HFFc6 (cell line): ENCODE results near the gene DNAJC3. TPM values are rescaled to one million over a fixed set of nuclear protein-coding genes. Genes with fewer than 3 reads are reported as not detected.
"Not testable (repeated sequence)": the region's sequence is repeated elsewhere in the genome, so short reads cannot be mapped to it uniquely, and the experiment has no call there.

Source experiments
- DNase-seq: peaks from one replicate; pipeline ENCODE4 v3.0.0-alpha.2; 2018
- H3K27ac Mint-ChIP-seq: 2 replicates; pipeline ENCODE4 v1.8.0; 2020; ENCODE audit warnings: mild to moderate bottlenecking, mixed read lengths
- H3K27me3 Mint-ChIP-seq: 2 replicates; pipeline ENCODE4 v1.8.0; 2021; ENCODE audit warnings: mild to moderate bottlenecking, moderate library complexity, mixed read lengths; ENCODE audit not compliant: insufficient read depth
- H3K36me3 Mint-ChIP-seq: 2 replicates; pipeline ENCODE4 v1.8.0; 2021; ENCODE audit warnings: low read depth, mixed read lengths
- H3K4me1 Mint-ChIP-seq: 2 replicates; pipeline ENCODE4 v1.8.0; 2020; ENCODE audit warnings: low read depth, mixed read lengths
- H3K4me3 Mint-ChIP-seq: 2 replicates; pipeline ENCODE4 v1.8.0; 2020; ENCODE audit warnings: mild to moderate bottlenecking, moderate library complexity, mixed read lengths
- H3K9me3 Mint-ChIP-seq: 2 replicates; pipeline ENCODE4 v1.8.0; 2020; ENCODE audit warnings: mild to moderate bottlenecking, mixed read lengths
- total RNA-seq, 6 experiments: library from RNA; stranded (reverse); fragmentation: NEBNext Ultra II Directional; extraction: Animal tissue kit (Norgen Biotek cat#: 25700); gene quantifications; 2 replicates in 1 of 6; 3 replicates in 5 of 6; pipeline ENCODE4 v1.2.3, GENCODE V29; 2021
- TF ChIP-seq, protein P1 (sequence below): fragments of 200-600 bp; sonication (generic); IDR thresholded peaks from 2 replicates; pipeline ENCODE4 v1.5.0; 2021; ENCODE audit warnings: antibody characterized with exemption, mild to moderate bottlenecking

DNAJC3 gene
- total RNA-seq, 6 experiments from 2014 or later: 40.6 to 53.7 (median 48.4) TPM

DNA sequence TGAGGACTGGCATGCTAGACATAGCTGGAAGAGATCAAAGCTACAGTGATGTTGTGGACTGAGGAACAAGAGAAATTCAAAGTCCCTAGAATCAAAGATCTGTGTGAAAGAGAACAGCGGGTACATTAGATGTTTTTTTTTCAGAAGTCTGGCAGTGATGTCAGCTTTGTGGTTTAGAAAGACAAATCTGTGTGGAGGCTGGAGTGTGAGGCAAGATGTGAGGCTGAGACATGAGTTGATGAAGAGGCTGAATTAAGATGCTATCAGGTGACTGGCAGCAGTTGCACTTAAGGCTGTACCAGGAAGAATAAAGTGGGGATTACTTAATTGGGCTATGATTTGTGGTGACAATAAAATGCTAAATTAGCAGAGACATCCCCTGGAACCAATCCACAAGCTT, 46.5 kb downstream of the DNAJC3 start:
- DNase-seq: no peak
- Mint-ChIP-seq H3K36me3 (peaks cover 20% of the 10 kb centered on the region), H3K4me3 (no peak overlapping the region), H3K4me1 (peaks cover 23% of the 10 kb centered on the region), H3K27ac (no peak overlapping the region), H3K9me3 (no peaks in the 10 kb centered on the region), H3K27me3 (no peaks in the 10 kb centered on the region)
- TF ChIP-seq, protein P1, sequence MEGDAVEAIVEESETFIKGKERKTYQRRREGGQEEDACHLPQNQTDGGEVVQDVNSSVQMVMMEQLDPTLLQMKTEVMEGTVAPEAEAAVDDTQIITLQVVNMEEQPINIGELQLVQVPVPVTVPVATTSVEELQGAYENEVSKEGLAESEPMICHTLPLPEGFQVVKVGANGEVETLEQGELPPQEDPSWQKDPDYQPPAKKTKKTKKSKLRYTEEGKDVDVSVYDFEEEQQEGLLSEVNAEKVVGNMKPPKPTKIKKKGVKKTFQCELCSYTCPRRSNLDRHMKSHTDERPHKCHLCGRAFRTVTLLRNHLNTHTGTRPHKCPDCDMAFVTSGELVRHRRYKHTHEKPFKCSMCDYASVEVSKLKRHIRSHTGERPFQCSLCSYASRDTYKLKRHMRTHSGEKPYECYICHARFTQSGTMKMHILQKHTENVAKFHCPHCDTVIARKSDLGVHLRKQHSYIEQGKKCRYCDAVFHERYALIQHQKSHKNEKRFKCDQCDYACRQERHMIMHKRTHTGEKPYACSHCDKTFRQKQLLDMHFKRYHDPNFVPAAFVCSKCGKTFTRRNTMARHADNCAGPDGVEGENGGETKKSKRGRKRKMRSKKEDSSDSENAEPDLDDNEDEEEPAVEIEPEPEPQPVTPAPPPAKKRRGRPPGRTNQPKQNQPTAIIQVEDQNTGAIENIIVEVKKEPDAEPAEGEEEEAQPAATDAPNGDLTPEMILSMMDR: no peak

DNA sequence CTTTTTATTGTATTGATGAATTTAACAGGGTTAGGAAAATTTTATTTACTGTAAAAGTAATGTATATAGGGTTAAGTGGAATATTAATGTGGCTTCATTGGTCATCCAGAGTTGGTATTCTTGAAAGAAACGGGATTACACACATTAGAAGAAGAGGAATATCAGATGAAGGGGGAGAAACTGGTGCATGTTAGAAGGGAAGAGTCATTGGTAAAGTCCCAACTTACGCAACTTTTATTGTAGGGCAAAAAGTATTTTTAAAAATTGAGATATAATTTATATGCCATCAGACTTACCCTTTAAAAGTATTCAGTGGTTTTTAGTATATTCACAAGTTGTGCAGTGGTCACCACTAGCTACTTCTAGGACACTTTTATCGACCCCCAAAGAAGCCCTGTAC, 47.3 kb downstream of the DNAJC3 start:
- H3K27ac Mint-ChIP-seq: no peak overlapping the region
- DNase-seq: no peak

DNA sequence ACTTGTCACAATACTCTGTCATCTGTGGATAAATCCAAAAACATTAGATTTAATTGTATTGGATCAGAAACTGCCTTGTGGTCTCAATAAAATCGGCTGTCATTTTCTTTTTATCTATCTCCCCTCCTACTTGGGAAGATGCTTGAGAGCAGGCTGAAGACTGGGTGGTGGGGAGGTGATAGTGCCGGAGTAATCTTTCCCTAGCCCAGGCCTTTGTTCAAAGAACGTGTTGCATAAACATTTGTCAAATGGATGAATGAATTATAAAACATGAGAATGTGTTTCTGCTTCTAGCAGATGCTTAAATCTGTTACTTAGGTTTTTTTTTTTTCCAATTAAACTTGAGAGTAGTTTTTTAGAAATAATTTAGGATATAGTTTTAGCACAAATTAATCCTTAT, 49.9 kb downstream of the DNAJC3 start:
- H3K27me3 Mint-ChIP-seq: no peaks in the 10 kb centered on the region
- H3K36me3 Mint-ChIP-seq: peaks cover 40% of the 10 kb centered on the region
- H3K4me3 Mint-ChIP-seq: no peak overlapping the region
- TF ChIP-seq, protein P1: no peak
- no peaks in the 10 kb centered on the region for H3K9me3 Mint-ChIP-seq
- peaks cover 13% of the 10 kb centered on the region for H3K4me1 Mint-ChIP-seq
- no peak overlapping the region for H3K27ac Mint-ChIP-seq
- no peak for DNase-seq

More for the DNA sequence above, 47.3 kb downstream of the DNAJC3 start:
- Mint-ChIP-seq H3K9me3 (no peaks in the 10 kb centered on the region), H3K4me3 (no peak overlapping the region), H3K36me3 (peaks cover 20% of the 10 kb centered on the region), H3K4me1 (peaks cover 28% of the 10 kb centered on the region), H3K27me3 (no peaks in the 10 kb centered on the region)
- TF ChIP-seq, protein P1: no peak

DNA sequence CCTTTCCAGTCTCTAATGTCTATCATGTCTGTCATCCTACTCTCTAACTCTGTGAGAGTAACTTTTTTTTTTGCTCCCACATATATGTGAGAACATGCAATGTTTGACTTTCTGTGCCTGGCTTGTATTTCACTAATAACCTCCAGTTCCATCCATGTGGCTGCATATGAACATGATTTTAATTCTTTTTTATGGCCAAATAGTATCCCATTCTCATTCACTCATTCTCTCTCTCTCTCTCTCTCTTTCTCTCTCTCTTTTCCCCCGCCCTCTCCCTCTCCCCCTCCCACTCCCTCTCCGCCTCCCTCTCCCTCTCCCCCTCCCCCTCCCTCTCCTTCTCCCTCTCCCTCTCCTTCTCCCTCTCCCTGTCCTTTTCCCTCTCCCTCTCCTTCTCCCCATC, 52.0 kb downstream of the DNAJC3 start:
- H3K36me3 Mint-ChIP-seq: peaks cover 52% of the 10 kb centered on the region
- H3K4me3 Mint-ChIP-seq: no peak overlapping the region
- H3K27ac Mint-ChIP-seq: no peak overlapping the region
- TF ChIP-seq, protein P1: no peak
- peaks cover 12% of the 10 kb centered on the region for H3K9me3 Mint-ChIP-seq
- no peak for DNase-seq
- no peaks in the 10 kb centered on the region for H3K27me3 Mint-ChIP-seq
- H3K4me1 Mint-ChIP-seq: 0 out of 2 replicates have a peak, but pooled peaks cover 5% of the 10 kb centered on the region

DNA sequence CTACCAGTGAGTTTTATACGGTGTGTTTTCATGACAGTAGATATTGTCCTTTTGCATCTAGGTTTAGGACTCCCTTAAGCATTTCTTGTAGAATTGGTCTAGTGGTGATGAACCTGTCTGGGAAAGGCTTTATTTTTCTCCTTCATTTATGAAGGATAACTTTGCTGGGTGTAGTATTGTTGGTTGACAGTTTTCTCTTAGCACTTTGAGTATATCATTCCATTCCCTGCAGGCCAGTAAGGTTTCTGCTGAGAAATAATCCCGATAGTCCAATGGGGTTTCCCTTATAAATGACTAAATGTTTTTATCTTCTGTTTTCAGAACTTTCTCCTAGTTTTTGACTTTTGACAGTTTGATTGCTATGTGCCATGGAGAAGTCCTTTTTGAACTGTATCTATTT, 57.2 kb downstream of the DNAJC3 start:
- Mint-ChIP-seq H3K4me3 (no peak overlapping the region), H3K27ac (no peak overlapping the region), H3K9me3 (peaks cover 18% of the 10 kb centered on the region), H3K27me3 (no peaks in the 10 kb centered on the region), H3K36me3 (peaks cover 46% of the 10 kb centered on the region), H3K4me1 (no peaks in the 10 kb centered on the region)
- DNase-seq: no peak
- TF ChIP-seq, protein P1: no peak

DNA sequence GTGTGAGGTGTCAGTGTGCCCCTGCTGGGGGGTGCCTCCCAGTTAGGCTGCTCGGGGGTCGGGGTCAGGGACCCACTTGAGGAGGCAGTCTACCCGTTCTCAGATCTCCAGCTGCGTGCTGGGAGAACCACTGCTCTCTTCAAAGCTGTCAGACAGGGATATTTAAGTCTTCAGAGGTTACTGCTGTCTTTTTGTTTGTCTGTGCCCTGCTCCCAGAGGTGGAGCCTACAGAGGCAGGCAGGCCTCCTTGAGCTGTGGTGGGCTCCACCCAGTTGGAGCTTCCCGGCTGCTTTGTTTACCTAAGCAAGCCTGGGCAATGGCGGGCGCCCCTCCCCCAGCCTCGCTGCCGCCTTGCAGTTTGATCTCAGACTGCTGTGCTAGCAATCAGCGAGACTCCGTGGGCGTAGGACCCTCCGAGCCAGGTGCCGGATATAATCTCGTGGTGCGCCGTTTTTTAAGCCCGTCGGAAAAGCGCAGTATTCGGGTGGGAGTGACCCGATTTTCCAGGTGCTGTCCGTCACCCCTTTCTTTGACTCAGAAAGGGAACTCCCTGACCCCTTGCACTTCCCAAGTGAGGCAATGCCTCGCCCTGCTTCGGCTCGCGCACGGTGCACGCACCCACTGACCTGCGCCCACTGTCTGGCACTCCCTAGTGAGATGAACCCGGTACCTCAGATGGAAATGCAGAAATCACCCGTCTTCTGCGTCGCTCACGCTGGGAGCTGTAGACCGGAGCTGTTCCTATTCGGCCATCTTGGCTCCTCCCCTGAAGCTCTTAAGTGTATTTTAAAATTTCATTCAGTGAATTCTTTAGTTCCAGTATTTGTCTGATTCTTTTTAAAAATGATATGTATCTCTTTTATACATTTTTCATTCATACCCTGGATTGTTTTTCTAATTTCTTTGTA, 63.4 kb downstream of the DNAJC3 start:
- not testable (repeated sequence) for H3K9me3 Mint-ChIP-seq, H3K4me1 Mint-ChIP-seq, H3K27me3 Mint-ChIP-seq, DNase-seq, H3K27ac Mint-ChIP-seq, H3K4me3 Mint-ChIP-seq
- peaks cover 11% of the 10 kb centered on the region for H3K36me3 Mint-ChIP-seq
